Measurements from ENCODE around the gene TBX4.

GRCh38 chr17:61448042-61448441 lies 4.2 kb upstream of the TBX4 start:
- TF ChIP-seq ARNT (IDR thresholded peaks at IDR 0.05) = no peak
- no peak for TF ChIP-seq ZNF384 (IDR thresholded peaks at IDR 0.05)
- TF ChIP-seq LEF1 (IDR thresholded peaks at IDR 0.05; ENCODE audit: borderline replicate concordance) = no peak
- TF ChIP-seq PKNOX1 (IDR thresholded peaks at IDR 0.05) = no peak
- TF ChIP-seq HDGF (IDR thresholded peaks at IDR 0.05; ENCODE audit: borderline replicate concordance) = no peak
- no peak for TF ChIP-seq FOXK2 (IDR thresholded peaks at IDR 0.05)
- TF ChIP-seq ELF4 (IDR thresholded peaks at IDR 0.05) = no peak
- no peak for TF ChIP-seq SUZ12 (IDR thresholded peaks at IDR 0.05)
- TF ChIP-seq BHLHE40 (IDR thresholded peaks at IDR 0.05; ENCODE audit: borderline replicate concordance) = no peak
- no peak for TF ChIP-seq TARDBP (IDR thresholded peaks at IDR 0.05)
- no peak for TF ChIP-seq SP1 (IDR thresholded peaks at IDR 0.05)
